Mesenteric fat pad (tissue), 1 donor: ENCODE results near the gene COX19. TPM values are rescaled to one million over a fixed set of nuclear protein-coding genes. Genes with fewer than 3 reads are reported as not detected.
"Not testable (repeated sequence)": the region's sequence is repeated elsewhere in the genome, so short reads cannot be mapped to it uniquely, and the experiment has no call there.

Experiments
- DNase-seq: peaks from one replicate; pipeline ENCODE4 v3.0.0-alpha.2; 2020; ENCODE audit warnings: low spot score
- total RNA-seq: library from RNA; stranded (reverse); fragmentation: NEBNext Ultra II Directional; extraction: Animal tissue kit (Norgen Biotek cat#: 25700); gene quantifications from one replicate; pipeline ENCODE4 v1.2.1, GENCODE V29; 2021
- donor health status: DM: yes; HTN: yes; CAD: no.

Gene COX19
- total RNA-seq, 1 donor from 2014 or later: 6.3 TPM

- no peak for DNase-seq
These were observed 36.1 kb upstream of the COX19 start for GRCh38 chr7:1011297-1012003.

- no peak for DNase-seq
These were observed 34.9 kb upstream of the COX19 start for GRCh38 chr7:1010226-1010625.

GRCh38 chr7:1009747-1010146 lies 34.4 kb upstream of the COX19 start:
- no peak for DNase-seq

GRCh38 chr7:1008733-1009363 lies 33.5 kb upstream of the COX19 start:
- DNase-seq: no peak

GRCh38 chr7:1007901-1008300 lies 32.6 kb upstream of the COX19 start:
- DNase-seq: no peak

- no peak for DNase-seq
These were observed 30.0 kb upstream of the COX19 start for GRCh38 chr7:1005303-1005702.

- no peak for DNase-seq
These were observed 28.9 kb upstream of the COX19 start for GRCh38 chr7:1004018-1004852.

GRCh38 chr7:1002445-1002844 lies 27.1 kb upstream of the COX19 start:
- not testable (repeated sequence) for DNase-seq

GRCh38 chr7:1002026-1002425 lies 26.7 kb upstream of the COX19 start:
- not testable (repeated sequence) for DNase-seq

- DNase-seq: not testable (repeated sequence)
These were observed 25.9 kb upstream of the COX19 start for GRCh38 chr7:1001069-1001770.

- no peak for DNase-seq
These were observed 24.9 kb upstream of the COX19 start for GRCh38 chr7:999941-1000935.

- DNase-seq: no peak
These were observed 24.0 kb upstream of the COX19 start for GRCh38 chr7:999149-999879.

- DNase-seq: no peak
These were observed 22.4 kb upstream of the COX19 start for GRCh38 chr7:997404-998395.

GRCh38 chr7:996079-996872 lies 20.9 kb upstream of the COX19 start:
- DNase-seq: no peak

GRCh38 chr7:995571-995970 lies 20.2 kb upstream of the COX19 start:
- DNase-seq: no peak

GRCh38 chr7:994592-995308 lies 19.4 kb upstream of the COX19 start:
- DNase-seq: no peak
